Thoracic aorta (tissue), 2 donors: ENCODE measurements around the gene DNAJC5G. TPM values are rescaled to one million over a fixed set of nuclear protein-coding genes. Genes with fewer than 3 reads are reported as not detected.
"Not testable (repeated sequence)": the region's sequence is repeated elsewhere in the genome, so short reads cannot be mapped to it uniquely, and the experiment has no call there.

ENCODE experiments used
- ATAC-seq: fragments of 150-250 bp; one replicate; pipeline ENCODE4 v1.8.0; 2017; ENCODE audit warnings: low read depth; ENCODE audit not compliant: insufficient number of reproducible peaks, low FRiP score
- DNase-seq: peaks from one replicate; pipeline ENCODE4 v3.0.0-alpha.2; 2020; ENCODE audit warnings: low spot score
- H3K27ac ChIP-seq, 2 donors: fragments of 200-600 bp; sonication (generic); 1 replicate in 1 of 2; 2 replicates in 1 of 2; pipeline ENCODE4 v1.5.1; 2016; ENCODE audit warnings: mild to moderate bottlenecking in 2 of 2, moderate library complexity in 2 of 2
- H3K27me3 ChIP-seq: fragments of 200-600 bp; sonication (generic); replicated peaks from 2 replicates; pipeline ENCODE4 v1.6.0; 2016; ENCODE audit warnings: mild to moderate bottlenecking; ENCODE audit not compliant: insufficient read depth
- H3K36me3 ChIP-seq: fragments of 200-600 bp; sonication (generic); one replicate; pipeline ENCODE4 v1.5.1; 2016
- H3K4me1 ChIP-seq, 2 donors: fragments of 200-600 bp; sonication (generic); 1 replicate in 1 of 2; 2 replicates in 1 of 2; pipeline versions ENCODE4 v1.5.1 to v1.6.0; 2016; ENCODE audit warnings: low read depth in 2 of 2, mild to moderate bottlenecking in 1 of 2; ENCODE audit not compliant: control insufficient read depth in 1 of 2
- H3K4me3 ChIP-seq: fragments of 200-600 bp; sonication (generic); 2 replicates; pipeline ENCODE4 v1.5.1; 2016; ENCODE audit warnings: mild to moderate bottlenecking
- H3K9me3 ChIP-seq: fragments of 200-600 bp; sonication (generic); 2 replicates; pipeline ENCODE4 v1.5.1; 2016
- CTCF ChIP-seq: fragments of 200-600 bp; sonication (generic); IDR thresholded peaks from one replicate; pipeline ENCODE4 v1.5.1; 2019; ENCODE audit warnings: antibody characterized with exemption
- total RNA-seq, 2 donors: library from RNA; depleted of rRNA; stranded (reverse); fragments of >200 nt; gene quantifications; one replicate each; pipeline versions ENCODE4 v1.1.0 to v1.2.3, GENCODE V29; 2016

Gene DNAJC5G
- total RNA-seq, 2 donors from 2014 or later = 0.68 TPM; not detected in 1

GRCh38 chr2:27316655-27317412, 41.6 kb downstream of the DNAJC5G start:
- Histone ChIP-seq H3K36me3 (no peaks in the 10 kb centered on the region), H3K4me1 (peaks cover 0 to 6% of the 10 kb centered on the region in 2 donors), H3K4me3 (no peak overlapping the region), H3K27ac (no peak overlapping the region), H3K9me3 (no peaks in the 10 kb centered on the region), H3K27me3 (no peaks in the 10 kb centered on the region)
- TF ChIP-seq CTCF = no peak
- no peak for DNase-seq
- ATAC-seq = no peak

DNA sequence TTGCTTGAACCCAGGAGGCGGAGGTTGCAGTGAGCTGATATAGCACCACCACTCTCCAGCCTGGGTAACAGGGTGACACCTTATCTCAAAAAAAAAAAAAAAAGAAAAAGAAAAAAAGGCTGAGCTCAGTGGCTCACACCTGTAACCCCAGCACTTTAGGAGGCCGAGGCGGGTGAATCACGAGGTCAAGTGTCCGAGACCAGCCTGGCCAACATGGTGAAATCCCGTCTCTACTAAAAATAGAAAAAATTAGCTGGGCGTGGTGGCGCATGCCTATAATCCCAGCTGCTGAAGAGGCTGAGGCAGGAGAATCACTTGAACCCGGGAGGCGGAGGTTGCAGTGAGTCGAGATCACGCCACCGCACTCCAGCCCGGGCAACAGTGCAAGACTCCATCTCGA, 44.6 kb downstream of the DNAJC5G start:
- ATAC-seq, H3K4me3 ChIP-seq, H3K9me3 ChIP-seq, H3K27me3 ChIP-seq, H3K36me3 ChIP-seq, DNase-seq, H3K27ac ChIP-seq: not testable (repeated sequence)
- H3K4me1 ChIP-seq = peaks cover 6 to 24% of the 10 kb centered on the region in 2 donors

GRCh38 chr2:27320958-27321543, 45.8 kb downstream of the DNAJC5G start:
- TF ChIP-seq CTCF = no peak
- Histone ChIP-seq H3K27me3 (no peaks in the 10 kb centered on the region), H3K9me3 (no peaks in the 10 kb centered on the region), H3K36me3 (no peaks in the 10 kb centered on the region), H3K4me1 (peaks cover 6 to 24% of the 10 kb centered on the region in 2 donors), H3K4me3 (no peak overlapping the region), H3K27ac (no peak overlapping the region)
- DNase-seq (no peak), ATAC-seq (no peak)

GRCh38 chr2:27322301-27322765, 47.1 kb downstream of the DNAJC5G start:
- H3K27me3 ChIP-seq = no peaks in the 10 kb centered on the region
- H3K4me3 ChIP-seq = peak overlapping the region; percentile 84
- ATAC-seq = no peak
- peaks cover 8% of the 10 kb centered on the region for H3K36me3 ChIP-seq
- H3K9me3 ChIP-seq = no peaks in the 10 kb centered on the region
- DNase-seq = no peak
- H3K4me1 ChIP-seq = peaks cover 6 to 24% of the 10 kb centered on the region in 2 donors
- peak overlapping the region; percentile 59 to 86 for H3K27ac ChIP-seq
- TF ChIP-seq CTCF = no peak

DNA sequence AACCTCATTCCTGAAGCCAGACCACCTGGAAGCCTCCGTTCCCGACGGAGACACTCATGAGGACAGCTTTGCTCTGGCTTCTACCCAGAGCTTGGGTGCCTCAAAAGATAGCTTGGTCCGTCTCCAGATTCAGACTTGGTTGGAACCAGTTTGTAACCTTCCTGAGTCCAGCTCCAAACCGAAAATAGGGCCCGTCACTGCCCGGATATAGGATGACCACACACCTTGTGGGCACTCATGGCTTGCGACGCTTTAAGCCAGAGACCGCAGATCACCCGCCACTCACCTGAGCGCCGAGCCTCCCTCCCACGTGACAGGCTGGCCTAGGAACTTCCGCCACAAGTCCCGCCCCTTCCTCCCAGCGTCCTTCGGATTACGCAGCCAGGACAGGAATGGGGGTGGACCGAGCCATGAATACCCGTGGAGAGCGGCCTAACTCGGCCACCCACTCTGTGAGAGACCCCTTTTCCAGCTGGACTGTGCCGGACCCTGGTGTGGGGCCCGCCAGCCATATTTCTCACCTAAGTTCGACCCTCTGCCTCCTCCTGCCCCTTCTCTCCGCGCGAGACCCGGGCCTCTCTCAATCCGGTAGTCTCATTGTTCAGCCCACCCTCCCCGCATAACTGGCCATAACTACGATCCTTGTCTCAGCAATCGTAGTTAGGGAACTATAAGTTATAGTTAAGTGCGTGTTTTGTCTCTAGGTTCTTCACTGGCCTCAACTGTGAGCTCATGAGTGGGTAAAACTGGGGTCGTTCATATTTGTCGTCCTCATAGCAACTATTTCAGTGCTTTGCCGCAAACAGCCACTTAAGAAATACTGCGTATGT, 47.7 kb downstream of the DNAJC5G start, which contains the start of gene MPV17:
TSS of gene MPV17 (minus strand) at position 332 of the 830 bp plus-strand sequence. CDS start 580 bp downstream, outside the sequence.
- peaks cover 14% of the 10 kb centered on the region for H3K36me3 ChIP-seq
- peaks cover 6 to 24% of the 10 kb centered on the region in 2 donors for H3K4me1 ChIP-seq
- H3K9me3 ChIP-seq = no peaks in the 10 kb centered on the region
- ATAC-seq (peak; percentile 78), DNase-seq (peak; percentile 71)
- no peaks in the 10 kb centered on the region for H3K27me3 ChIP-seq
- peak within 1 kb of the TSS; percentile 86 for H3K27ac ChIP-seq
- H3K4me3 ChIP-seq = peak within 1 kb of the TSS; percentile 84
- TF ChIP-seq CTCF = no peak
